Measurements from ENCODE around the gene DUSP14. TPM values are rescaled to one million over a fixed set of nuclear protein-coding genes. Genes with fewer than 3 reads are reported as not detected.

Gene DUSP14
- total and polyA plus RNA-seq, 2 of the 13 experiments (the other 11 are each of a cell fraction or from before 2014, with no cell fraction given) = 33.5 to 39.8 TPM

DNA sequence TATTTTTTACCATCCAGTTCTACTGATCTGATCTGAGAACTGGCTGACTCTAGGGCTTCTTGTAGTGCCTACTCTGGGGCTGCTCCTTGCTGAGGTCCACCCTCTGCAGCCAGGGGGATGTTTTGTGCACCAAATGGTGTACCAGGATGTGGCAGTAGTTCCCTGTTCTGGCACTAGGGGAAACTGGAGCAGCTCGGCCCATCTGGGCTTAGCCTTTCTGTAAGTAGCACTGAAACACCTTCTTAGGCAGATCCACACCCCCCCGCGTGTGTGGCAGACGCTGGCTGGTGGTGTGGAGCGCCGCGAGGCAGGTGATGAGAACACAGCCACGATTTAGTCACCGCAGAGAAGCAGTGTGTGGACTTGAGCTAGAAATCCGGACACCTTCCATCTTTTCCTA lies 17.0 kb downstream of the DUSP14 start:
- H3K4me1 ChIP-seq (ENCODE audit: insufficient read depth, low read length) = peaks cover 45% of the 10 kb centered on the region
- H4K20me1 ChIP-seq (ENCODE audit: insufficient read depth, low read length) = 0 out of 2 replicates have a peak, but pooled peaks cover 7% of the 10 kb centered on the region
- H3K4me2 ChIP-seq (ENCODE audit: low read depth, low read length) = no peak overlapping the region
- no peak for FAIRE-seq
- H3K79me2 ChIP-seq (ENCODE audit: insufficient read depth, low read length) = peaks cover 79% of the 10 kb centered on the region
- ChIA-PET POLR2A (no interaction called here), CTCF (ENCODE audit: low intra/inter-chr PET ratio, low total read pairs) (interaction anchor here (1.1 to 1.2 kb wide), 2 partner anchors 17 to 69 kb away, joined by 3 to 4 read pairs; partner anchors contain the start of gene DUSP14)
- H3K36me3 ChIP-seq (replicated peaks in 1 of 2; ENCODE audit: control insufficient read depth in 1 of 2, insufficient read depth in 2 of 2, low read length in 2 of 2) = peaks cover 7 to 17% of the 10 kb centered on the region in 2 experiments; a peak in 4 of 5 replicates
- H3K27ac ChIP-seq (ENCODE audit: extremely low read length, insufficient read depth, low read length) = no peak overlapping the region
- no peaks in the 10 kb centered on the region for H3K27me3 ChIP-seq (ENCODE audit: control insufficient read depth in 1 of 2, insufficient read depth in 2 of 2, low read length in 2 of 2)
- intact Hi-C loops (cut with micrococcal nuclease; ENCODE audit: unreplicated experiment) = no loop called here
- H3K9ac ChIP-seq (ENCODE audit: insufficient read depth, low read depth, low read length) = no peak overlapping the region
- DNase-seq (ENCODE audit: low spot score) = peak; percentile 55
- WGBS (ENCODE audit: low lambda C conversion rate) = 82% methylated on average over 10 of the region's 10 CpGs
- no peaks in the 10 kb centered on the region for H3K9me3 ChIP-seq (ENCODE audit: low read length)
- no peak overlapping the region for H3K4me3 ChIP-seq (replicated peaks in 1 of 3; ENCODE audit: insufficient read depth in 1 of 3, low read depth in 2 of 3, low read length in 3 of 3)
- in situ Hi-C loops (cut with HindIII; ENCODE audit: extremely low pct_ligation_motif_present, low pct_unique_long_range_greater_than_20kb) = no loop called here
- H2AFZ ChIP-seq (ENCODE audit: low read length) = no peak overlapping the region
- ATAC-seq = peak; percentile 83
- no TSS peak for BruUV-seq (replicated peaks)
- TF ChIP-seq, protein P1, sequence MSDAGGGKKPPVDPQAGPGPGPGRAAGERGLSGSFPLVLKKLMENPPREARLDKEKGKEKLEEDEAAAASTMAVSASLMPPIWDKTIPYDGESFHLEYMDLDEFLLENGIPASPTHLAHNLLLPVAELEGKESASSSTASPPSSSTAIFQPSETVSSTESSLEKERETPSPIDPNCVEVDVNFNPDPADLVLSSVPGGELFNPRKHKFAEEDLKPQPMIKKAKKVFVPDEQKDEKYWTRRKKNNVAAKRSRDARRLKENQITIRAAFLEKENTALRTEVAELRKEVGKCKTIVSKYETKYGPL (CRISPR knock-in tag; IDR thresholded peaks at IDR 0.05) = no peak
- TF ChIP-seq MIER2 (CRISPR knock-in tag; IDR thresholded peaks at IDR 0.05) = no peak
- no peak for TF ChIP-seq TCF12 (IDR thresholded peaks at IDR 0.05)
- no peak for TF ChIP-seq TCF12 (CRISPR knock-in tag; IDR thresholded peaks at IDR 0.05)
- TF ChIP-seq, protein P2, sequence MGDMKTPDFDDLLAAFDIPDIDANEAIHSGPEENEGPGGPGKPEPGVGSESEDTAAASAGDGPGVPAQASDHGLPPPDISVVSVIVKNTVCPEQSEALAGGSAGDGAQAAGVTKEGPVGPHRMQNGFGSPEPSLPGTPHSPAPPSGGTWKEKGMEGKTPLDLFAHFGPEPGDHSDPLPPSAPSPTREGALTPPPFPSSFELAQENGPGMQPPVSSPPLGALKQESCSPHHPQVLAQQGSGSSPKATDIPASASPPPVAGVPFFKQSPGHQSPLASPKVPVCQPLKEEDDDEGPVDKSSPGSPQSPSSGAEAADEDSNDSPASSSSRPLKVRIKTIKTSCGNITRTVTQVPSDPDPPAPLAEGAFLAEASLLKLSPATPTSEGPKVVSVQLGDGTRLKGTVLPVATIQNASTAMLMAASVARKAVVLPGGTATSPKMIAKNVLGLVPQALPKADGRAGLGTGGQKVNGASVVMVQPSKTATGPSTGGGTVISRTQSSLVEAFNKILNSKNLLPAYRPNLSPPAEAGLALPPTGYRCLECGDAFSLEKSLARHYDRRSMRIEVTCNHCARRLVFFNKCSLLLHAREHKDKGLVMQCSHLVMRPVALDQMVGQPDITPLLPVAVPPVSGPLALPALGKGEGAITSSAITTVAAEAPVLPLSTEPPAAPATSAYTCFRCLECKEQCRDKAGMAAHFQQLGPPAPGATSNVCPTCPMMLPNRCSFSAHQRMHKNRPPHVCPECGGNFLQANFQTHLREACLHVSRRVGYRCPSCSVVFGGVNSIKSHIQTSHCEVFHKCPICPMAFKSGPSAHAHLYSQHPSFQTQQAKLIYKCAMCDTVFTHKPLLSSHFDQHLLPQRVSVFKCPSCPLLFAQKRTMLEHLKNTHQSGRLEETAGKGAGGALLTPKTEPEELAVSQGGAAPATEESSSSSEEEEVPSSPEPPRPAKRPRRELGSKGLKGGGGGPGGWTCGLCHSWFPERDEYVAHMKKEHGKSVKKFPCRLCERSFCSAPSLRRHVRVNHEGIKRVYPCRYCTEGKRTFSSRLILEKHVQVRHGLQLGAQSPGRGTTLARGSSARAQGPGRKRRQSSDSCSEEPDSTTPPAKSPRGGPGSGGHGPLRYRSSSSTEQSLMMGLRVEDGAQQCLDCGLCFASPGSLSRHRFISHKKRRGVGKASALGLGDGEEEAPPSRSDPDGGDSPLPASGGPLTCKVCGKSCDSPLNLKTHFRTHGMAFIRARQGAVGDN (CRISPR knock-in tag; IDR thresholded peaks at IDR 0.05) = peak; percentile 42
- TF ChIP-seq, protein P3, sequence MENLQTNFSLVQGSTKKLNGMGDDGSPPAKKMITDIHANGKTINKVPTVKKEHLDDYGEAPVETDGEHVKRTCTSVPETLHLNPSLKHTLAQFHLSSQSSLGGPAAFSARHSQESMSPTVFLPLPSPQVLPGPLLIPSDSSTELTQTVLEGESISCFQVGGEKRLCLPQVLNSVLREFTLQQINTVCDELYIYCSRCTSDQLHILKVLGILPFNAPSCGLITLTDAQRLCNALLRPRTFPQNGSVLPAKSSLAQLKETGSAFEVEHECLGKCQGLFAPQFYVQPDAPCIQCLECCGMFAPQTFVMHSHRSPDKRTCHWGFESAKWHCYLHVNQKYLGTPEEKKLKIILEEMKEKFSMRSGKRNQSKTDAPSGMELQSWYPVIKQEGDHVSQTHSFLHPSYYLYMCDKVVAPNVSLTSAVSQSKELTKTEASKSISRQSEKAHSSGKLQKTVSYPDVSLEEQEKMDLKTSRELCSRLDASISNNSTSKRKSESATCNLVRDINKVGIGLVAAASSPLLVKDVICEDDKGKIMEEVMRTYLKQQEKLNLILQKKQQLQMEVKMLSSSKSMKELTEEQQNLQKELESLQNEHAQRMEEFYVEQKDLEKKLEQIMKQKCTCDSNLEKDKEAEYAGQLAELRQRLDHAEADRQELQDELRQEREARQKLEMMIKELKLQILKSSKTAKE (CRISPR knock-in tag; IDR thresholded peaks at IDR 0.05; ENCODE audit: borderline replicate concordance) = no peak
- TF ChIP-seq, protein P4, sequence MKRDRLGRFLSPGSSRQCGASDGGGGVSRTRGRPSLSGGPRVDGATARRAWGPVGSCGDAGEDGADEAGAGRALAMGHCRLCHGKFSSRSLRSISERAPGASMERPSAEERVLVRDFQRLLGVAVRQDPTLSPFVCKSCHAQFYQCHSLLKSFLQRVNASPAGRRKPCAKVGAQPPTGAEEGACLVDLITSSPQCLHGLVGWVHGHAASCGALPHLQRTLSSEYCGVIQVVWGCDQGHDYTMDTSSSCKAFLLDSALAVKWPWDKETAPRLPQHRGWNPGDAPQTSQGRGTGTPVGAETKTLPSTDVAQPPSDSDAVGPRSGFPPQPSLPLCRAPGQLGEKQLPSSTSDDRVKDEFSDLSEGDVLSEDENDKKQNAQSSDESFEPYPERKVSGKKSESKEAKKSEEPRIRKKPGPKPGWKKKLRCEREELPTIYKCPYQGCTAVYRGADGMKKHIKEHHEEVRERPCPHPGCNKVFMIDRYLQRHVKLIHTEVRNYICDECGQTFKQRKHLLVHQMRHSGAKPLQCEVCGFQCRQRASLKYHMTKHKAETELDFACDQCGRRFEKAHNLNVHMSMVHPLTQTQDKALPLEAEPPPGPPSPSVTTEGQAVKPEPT (CRISPR knock-in tag; IDR thresholded peaks at IDR 0.05; ENCODE audit: low read depth) = no peak
- no peak for TF ChIP-seq RARA (CRISPR knock-in tag; IDR thresholded peaks at IDR 0.05)
- 0 out of 2 replicates have a peak, but pooled peaks have one; percentile 47 for TF ChIP-seq ZNF547 (CRISPR knock-in tag; IDR thresholded peaks at IDR 0.05)
- no peak for TF ChIP-seq TMF1 (CRISPR knock-in tag; IDR thresholded peaks at IDR 0.05; ENCODE audit: low read depth)
- TF ChIP-seq, protein P5, sequence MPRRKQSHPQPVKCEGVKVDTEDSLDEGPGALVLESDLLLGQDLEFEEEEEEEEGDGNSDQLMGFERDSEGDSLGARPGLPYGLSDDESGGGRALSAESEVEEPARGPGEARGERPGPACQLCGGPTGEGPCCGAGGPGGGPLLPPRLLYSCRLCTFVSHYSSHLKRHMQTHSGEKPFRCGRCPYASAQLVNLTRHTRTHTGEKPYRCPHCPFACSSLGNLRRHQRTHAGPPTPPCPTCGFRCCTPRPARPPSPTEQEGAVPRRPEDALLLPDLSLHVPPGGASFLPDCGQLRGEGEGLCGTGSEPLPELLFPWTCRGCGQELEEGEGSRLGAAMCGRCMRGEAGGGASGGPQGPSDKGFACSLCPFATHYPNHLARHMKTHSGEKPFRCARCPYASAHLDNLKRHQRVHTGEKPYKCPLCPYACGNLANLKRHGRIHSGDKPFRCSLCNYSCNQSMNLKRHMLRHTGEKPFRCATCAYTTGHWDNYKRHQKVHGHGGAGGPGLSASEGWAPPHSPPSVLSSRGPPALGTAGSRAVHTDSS (CRISPR knock-in tag; conservative IDR thresholded peaks at IDR 0.05) = no peak
- TF ChIP-seq ASH2L (IDR thresholded peaks at IDR 0.05; ENCODE audit: insufficient read length, low read depth, low read length) = no peak
- no peak for TF ChIP-seq ZSCAN22 (CRISPR knock-in tag; IDR thresholded peaks at IDR 0.05)
- TF ChIP-seq MZF1 (CRISPR knock-in tag; IDR thresholded peaks at IDR 0.05; ENCODE audit: borderline replicate concordance) = no peak

All from HepG2 (cell line).